Left ventricle myocardium inferior (tissue), 1 donor: ENCODE data around the gene FAM193A. TPM values are rescaled to one million over a fixed set of nuclear protein-coding genes. Genes with fewer than 3 reads are reported as not detected.

Source experiments
- DNase-seq: peaks from one replicate; pipeline ENCODE4 v3.0.0-alpha.2; 2020
- H3K27ac ChIP-seq: fragments of 200-600 bp; replicated peaks from 2 replicates; pipeline ENCODE4 v1.8.0; 2021
- H3K27me3 ChIP-seq: fragments of 200-600 bp; 2 replicates; pipeline ENCODE4 v1.8.0; 2021; ENCODE audit warnings: low read depth
- H3K36me3 ChIP-seq: fragments of 200-600 bp; 2 replicates; pipeline ENCODE4 v1.8.0; 2021
- H3K4me1 ChIP-seq: fragments of 200-600 bp; 2 replicates; pipeline ENCODE4 v1.8.0; 2021
- H3K4me3 ChIP-seq: fragments of 200-600 bp; 2 replicates; pipeline ENCODE4 v1.8.0; 2021; ENCODE audit warnings: mild to moderate bottlenecking, moderate library complexity
- H3K9me3 ChIP-seq: fragments of 200-600 bp; replicated peaks from 2 replicates; pipeline ENCODE4 v1.8.0; 2021
- CTCF ChIP-seq: fragments of 200-600 bp; IDR thresholded peaks from 2 replicates; pipeline ENCODE4 v1.8.0; 2021; ENCODE audit warnings: antibody characterized with exemption, mild to moderate bottlenecking, borderline replicate concordance
- intact Hi-C: fragments of 100-400 bp; cut with micrococcal nuclease; formaldehyde crosslinking; loops from one replicate; pipeline ENCODE4 v1.11.0; 2022
- total RNA-seq: library from RNA; stranded (reverse); fragmentation: NEBNext Ultra II Directional; extraction: Animal tissue kit (Norgen Biotek cat#: 25700); gene quantifications from one replicate; pipeline ENCODE4 v1.2.1, GENCODE V29; 2021
- donor health status: DM: no; HTN: yes; CAD: no; lungs with severe emphysema.

FAM193A gene
- total RNA-seq, 1 donor from 2014 or later, result 16.0 TPM

GRCh38 chr4:2619459-2619858, 83.0 kb downstream of the FAM193A start:
- Histone ChIP-seq H3K36me3 (no peaks in the 10 kb centered on the region), H3K4me1 (peaks cover 73% of the 10 kb centered on the region), H3K27ac (no peak overlapping the region), H3K4me3 (no peak overlapping the region), H3K9me3 (no peaks in the 10 kb centered on the region), H3K27me3 (no peaks in the 10 kb centered on the region)
- no peak for TF ChIP-seq CTCF
- intact Hi-C loops, result no loop called here
- DNase-seq, result no peak

- no peak for TF ChIP-seq CTCF
- Histone ChIP-seq H3K27ac (no peak overlapping the region), H3K36me3 (peaks cover 11% of the 10 kb centered on the region), H3K9me3 (no peaks in the 10 kb centered on the region), H3K27me3 (no peaks in the 10 kb centered on the region), H3K4me1 (peaks cover 77% of the 10 kb centered on the region), H3K4me3 (no peak overlapping the region)
- intact Hi-C loops, result no loop called here
- DNase-seq, result no peak
These were observed 85.0 kb downstream of the FAM193A start for GRCh38 chr4:2621419-2621818.

GRCh38 chr4:2623442-2623841, 87.0 kb downstream of the FAM193A start:
- no peak for TF ChIP-seq CTCF
- Histone ChIP-seq H3K36me3 (peaks cover 29% of the 10 kb centered on the region), H3K4me1 (peaks cover 70% of the 10 kb centered on the region), H3K4me3 (no peak overlapping the region), H3K27ac (no peak overlapping the region), H3K27me3 (no peaks in the 10 kb centered on the region), H3K9me3 (no peaks in the 10 kb centered on the region)
- intact Hi-C loops, result no loop called here
- no peak for DNase-seq

- Histone ChIP-seq H3K4me3 (no peak overlapping the region), H3K36me3 (peaks cover 32% of the 10 kb centered on the region), H3K27me3 (no peaks in the 10 kb centered on the region), H3K4me1 (peaks cover 64% of the 10 kb centered on the region), H3K9me3 (no peaks in the 10 kb centered on the region), H3K27ac (no peak overlapping the region)
- intact Hi-C loops, result no loop called here
- no peak for DNase-seq
- TF ChIP-seq CTCF, result no peak
These were observed 88.5 kb downstream of the FAM193A start for GRCh38 chr4:2624782-2625530.

GRCh38 chr4:2626231-2626630, 89.8 kb downstream of the FAM193A start:
- no peak for TF ChIP-seq CTCF
- Histone ChIP-seq H3K27me3 (no peaks in the 10 kb centered on the region), H3K27ac (no peak overlapping the region), H3K4me3 (no peak overlapping the region), H3K36me3 (peaks cover 44% of the 10 kb centered on the region), H3K9me3 (no peaks in the 10 kb centered on the region), H3K4me1 (peaks cover 52% of the 10 kb centered on the region)
- intact Hi-C loops, result no loop called here
- no peak for DNase-seq
